MV-4-11 (cell line): ENCODE data around the gene LRFN4.

Experiments used
- DNase-seq: peaks from one replicate; lab custom pipeline; 2025; lab: John Stamatoyannopoulos, UW

Gene LRFN4

DNA sequence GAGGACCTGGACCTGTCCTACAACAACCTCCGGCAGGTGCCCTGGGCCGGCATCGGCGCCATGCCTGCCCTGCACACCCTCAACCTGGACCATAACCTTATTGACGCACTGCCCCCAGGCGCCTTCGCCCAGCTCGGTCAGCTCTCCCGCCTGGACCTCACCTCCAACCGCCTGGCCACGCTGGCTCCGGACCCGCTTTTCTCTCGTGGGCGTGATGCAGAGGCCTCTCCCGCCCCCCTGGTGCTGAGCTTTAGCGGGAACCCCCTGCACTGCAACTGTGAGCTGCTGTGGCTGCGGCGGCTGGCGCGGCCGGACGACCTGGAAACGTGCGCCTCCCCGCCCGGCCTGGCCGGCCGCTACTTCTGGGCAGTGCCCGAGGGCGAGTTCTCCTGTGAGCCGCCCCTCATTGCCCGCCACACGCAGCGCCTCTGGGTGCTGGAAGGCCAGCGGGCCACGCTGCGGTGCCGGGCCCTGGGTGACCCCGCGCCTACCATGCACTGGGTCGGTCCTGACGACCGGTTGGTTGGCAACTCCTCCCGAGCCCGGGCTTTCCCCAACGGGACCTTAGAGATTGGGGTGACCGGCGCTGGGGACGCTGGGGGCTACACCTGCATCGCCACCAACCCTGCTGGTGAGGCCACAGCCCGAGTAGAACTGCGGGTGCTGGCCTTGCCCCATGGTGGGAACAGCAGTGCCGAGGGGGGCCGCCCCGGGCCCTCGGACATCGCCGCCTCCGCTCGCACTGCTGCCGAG lies 1.5 kb downstream of the LRFN4 start:
- DNase-seq: no peak

GRCh38 chr11:66858939-66859685 lies 2.2 kb downstream of the LRFN4 start:
- DNase-seq: no peak

GRCh38 chr11:66859686-66860448 lies 3.0 kb downstream of the LRFN4 start:
- DNase-seq: no peak

- no peak for DNase-seq
Observed at GRCh38 chr11:66860449-66860831, 3.6 kb downstream of the LRFN4 start.

GRCh38 chr11:66861038-66861773 lies 4.3 kb downstream of the LRFN4 start:
- no peak for DNase-seq

DNA sequence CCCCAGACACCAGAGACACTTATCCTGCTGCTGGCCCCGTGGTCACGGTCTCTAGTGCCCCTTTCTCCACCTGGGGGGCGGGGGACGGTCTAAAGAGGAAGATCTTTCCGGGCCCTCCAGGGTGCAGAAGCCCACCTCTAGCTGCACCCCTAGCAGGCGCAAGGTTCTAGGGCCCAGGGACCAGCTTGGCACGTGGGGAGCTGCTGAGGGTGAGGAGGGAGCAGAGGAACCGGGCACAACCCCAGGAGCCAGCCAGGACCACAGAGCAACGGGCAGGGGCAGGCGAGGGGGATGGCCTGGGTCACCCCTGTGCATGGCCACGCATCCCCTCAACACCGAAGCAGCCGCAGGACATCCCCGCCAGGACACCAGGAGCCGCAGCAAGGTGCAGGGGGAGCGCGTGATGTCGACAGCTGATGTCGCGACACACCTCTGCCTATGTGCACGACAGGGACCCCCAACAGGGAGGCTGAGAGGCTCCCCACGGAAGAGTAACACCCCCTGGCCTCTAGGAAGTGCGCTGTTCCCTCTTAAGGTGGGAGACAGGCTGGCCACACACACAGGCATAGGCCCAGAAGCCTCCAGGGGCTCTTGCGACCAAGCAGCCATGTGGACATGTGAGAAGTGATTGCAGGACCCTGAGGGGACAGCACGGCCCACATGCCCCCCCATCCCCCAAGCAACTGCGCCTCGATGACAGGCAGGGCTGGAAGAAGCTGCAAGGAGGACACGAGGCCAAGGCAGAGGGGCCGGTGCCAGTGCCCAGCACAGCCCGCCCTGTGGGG lies 5.1 kb downstream of the LRFN4 start:
- no peak for DNase-seq

- DNase-seq: no peak
Observed at GRCh38 chr11:66862559-66863037, 5.7 kb downstream of the LRFN4 start.

GRCh38 chr11:66863428-66864125 lies 6.7 kb downstream of the LRFN4 start:
- DNase-seq: no peak

DNA sequence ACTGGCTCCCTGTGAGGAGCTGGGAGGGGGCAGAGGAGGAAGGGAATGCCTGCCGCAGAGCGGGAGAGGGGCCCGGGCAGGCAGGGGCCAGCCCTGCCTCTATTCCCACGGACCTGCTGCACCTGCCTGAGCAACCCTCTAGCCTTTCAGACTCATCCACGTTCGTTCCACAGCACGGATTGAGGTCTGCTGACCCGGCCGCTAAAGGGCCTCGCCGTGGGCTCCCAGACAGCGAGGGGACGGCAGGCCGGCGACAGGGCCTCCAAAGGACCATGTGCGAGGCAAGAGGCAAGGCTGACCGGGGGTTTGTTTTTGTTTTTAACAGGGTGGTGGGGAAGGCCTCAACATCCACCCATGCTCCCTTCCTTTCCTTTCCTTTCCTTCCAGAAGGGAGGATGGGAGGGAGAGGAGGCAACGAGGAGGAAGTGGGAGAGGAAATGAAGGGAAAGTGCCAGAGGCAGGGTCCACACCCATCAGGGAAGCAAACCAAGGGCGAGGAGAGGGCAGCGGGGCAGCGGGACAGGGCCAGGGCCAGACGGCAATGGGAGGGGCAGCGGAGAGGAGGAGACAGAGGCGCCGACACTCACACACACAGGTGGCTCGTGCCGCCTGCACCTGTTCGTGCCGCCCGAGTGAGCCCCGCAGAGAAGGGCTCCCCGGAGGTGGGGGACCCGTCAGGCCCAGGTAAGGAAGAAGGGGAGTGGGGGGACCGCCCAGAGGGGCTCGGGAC lies 7.5 kb downstream of the LRFN4 start:
- DNase-seq: no peak

DNA sequence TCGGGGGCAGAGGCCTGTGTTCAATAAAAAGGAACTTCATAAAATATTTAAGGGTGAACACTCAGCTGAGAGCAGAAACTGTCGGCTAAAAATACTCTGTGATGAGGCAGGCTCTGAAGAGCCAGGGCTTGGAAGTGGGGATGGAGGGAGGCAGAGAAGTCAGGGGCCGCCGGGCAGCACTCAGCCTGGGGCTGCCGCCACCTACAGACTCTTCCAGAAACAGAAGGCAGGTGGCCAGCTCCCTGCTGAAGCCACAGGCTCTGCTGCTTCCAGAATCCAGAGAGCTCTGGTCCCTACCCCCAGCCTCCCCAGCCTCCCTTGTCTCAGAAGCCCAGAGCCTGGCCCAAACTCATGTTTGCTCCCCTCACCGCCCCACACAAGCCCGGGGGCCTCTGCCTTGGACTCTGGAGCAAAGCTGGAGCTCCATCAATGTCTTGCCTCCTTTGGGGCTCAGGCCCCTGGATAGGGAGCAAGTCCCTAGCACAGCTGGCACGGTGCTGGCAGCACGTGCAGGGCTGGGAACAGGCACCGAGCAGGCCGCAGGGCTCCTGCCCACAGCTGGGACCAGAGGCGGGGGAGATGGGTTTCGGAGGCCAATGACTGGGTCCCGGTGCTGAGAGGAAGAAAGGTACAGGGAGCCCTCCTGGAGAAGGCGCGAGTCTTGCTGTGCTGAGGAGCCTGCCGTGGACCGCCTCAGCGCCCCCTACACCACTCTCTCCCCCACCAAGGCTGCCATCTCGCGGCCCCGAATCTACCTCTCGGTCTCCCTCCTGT lies 8.2 kb downstream of the LRFN4 start:
- no peak for DNase-seq

DNA sequence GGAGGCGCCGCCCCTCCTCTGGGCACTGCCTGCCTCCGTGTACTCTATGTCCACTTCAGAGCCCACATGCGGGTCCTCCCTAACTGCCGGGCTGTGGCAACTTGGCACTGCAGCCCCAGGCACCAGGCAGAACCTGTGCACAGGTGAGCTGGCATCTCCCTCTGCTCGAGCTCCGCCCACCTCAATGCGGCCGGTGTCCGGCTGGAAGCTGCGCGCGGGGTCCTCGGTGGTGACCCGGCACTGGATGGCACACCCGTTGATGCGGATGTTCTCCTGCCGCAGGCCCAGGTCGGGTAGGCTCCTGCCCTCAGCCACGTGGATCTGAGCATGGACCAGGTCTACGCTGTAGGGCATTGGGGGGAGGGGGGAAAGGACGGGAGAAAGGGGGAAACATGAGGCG lies 9.1 kb downstream of the LRFN4 start:
- DNase-seq: no peak

GRCh38 chr11:66866511-66866986 lies 9.7 kb downstream of the LRFN4 start:
- DNase-seq: no peak

DNA sequence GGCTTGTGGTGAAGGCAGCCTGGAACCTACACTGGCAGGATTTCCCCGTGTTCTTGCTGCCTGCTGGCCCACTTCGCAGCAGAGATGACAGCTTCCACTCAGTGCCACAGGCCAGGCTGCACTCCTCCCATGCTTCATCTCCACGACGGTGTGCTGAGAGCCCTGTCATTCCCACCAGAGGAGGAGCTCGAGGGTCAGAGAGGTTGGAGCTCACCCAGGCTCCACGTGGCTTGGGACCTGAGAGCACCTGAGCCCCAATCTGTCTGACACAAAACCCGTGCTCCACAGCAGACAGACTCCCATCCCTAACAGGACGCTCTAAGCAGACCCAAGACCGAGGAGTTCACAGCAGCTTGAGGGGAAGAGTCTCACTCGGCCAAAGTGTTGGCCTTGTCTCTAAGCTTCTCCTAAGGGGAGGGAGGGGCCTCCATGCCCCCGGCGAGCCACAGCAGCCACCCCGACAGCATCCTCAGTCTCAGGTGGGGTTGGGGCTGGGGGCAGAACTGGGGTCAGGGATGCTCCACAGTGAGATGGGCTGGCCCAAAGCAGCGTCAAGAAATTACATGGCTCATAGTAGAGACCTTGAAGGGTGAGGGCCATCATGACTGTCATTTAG lies 10.7 kb downstream of the LRFN4 start:
- DNase-seq: no peak

DNA sequence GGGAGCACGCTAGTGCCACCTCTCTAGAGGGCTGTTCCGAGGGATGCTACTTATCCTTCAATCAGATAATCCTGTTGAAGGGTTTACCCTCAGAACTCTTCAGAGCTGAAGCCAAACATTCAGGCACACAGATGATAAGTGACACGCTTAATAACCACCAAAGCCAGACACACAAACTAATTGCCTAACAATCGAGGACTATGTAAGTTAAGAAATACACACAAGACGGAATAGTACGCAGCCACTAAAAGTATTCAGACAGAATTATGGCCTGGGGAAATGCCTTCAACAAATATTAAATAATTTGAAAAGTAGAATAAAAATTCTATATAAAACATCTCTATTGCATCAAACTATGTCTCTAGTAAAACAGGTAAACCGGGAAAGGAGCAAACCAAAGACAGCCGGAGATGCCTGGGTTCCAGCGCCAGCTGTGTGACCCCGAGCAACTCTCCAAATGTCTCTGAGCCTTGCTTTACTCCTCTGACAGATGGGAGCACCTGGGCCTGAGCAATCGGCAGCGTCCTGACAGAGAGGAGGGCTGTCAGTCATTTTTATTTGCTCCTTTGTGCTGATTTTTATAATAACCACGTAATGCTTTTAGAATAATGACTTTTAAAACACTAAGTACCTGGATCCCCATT lies 11.3 kb downstream of the LRFN4 start:
- no peak for DNase-seq

DNA sequence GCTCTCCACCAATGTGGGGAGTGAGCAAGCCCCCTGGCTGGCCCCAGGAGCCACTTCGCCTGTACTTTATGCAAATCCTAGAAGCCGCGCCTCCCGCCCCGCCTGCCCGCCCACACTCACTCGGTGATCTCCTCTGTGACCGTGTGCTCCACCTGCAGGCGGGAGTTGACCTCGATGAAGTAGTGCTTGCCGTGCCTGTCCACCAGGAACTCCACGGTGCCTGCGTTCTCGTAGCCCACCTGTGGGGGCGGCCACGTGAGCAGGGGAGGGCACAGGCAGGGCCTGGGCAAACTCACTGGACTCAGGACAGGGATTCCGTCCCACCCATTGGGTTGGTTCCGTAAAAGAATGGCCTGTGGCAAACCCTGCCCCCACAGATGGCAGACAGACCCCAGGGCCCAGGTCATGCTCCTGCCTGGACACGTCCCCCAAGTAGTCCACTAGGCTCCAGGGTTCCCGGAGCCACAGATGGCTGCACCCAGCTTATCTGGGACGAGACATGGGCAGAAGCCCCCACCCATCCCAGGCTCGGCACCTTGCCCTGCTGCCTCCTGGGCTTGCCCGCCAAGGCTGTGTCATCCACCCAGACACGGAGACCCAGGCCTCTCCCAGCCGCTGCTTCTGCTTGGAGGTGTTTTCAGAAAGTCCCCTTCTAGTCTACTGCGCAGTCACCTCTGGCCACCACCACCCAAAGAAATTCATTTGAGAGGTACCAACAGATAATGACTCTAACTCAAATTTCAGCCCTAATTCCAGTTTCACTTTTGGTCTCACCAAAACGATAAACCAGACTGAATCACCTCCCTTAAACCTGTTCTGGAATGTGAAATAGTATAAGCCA lies 12.1 kb downstream of the LRFN4 start:
- DNase-seq: no peak

GRCh38 chr11:66869567-66869870 lies 12.7 kb downstream of the LRFN4 start:
- no peak for DNase-seq

DNA sequence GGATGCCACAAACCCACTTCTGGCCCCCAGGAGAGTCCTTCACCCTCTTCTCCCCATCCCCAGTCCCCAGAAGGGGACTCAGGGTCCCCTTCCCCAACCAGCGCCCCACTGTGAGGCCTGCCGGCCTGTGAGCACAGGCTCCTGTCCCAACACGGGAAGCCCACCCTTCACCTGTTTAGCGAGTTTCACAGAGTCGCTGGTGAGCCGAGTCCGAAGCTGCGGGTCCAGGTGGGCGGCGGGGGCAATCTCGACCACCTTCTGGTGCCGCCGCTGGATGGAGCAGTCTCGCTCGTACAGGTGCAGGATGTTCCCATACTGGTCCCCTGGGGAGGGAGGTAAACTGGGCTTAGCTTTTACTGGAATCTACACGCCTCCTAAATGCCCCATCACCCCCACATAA lies 13.3 kb downstream of the LRFN4 start:
- no peak for DNase-seq
